ENCODE data around the gene GULP1.

Gene GULP1

DNA sequence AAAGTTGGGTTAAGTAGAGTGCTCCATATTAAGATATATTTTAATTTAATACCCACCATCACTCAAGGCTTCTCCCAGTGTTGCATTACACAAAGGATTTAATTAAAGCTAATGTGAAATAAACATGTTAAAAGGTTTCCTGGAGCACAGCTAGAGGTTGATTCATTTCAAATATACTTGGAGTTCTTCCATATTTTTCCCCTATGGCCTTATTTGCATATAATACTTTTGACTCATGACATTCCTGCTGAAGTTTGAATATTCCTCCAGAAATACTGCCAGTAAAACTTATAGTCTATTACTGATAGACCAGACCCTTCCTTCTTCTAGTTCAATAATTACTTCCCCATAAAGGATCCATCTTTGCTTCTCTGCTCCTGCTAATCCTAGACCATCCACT, 227.5 kb downstream of the GULP1 start:
- TF ChIP-seq USF1 (IDR thresholded peaks at IDR 0.05) (no peak), MAX (IDR thresholded peaks at IDR 0.05) (no peak), EP300 (IDR thresholded peaks at IDR 0.05; ENCODE audit: borderline replicate concordance) (no peak), CEBPB (IDR thresholded peaks at IDR 0.05) (no peak), RAD21 (IDR thresholded peaks at IDR 0.05; ENCODE audit: low read depth) (no peak), EGR1 (IDR thresholded peaks at IDR 0.05) (no peak), TCF12 (IDR thresholded peaks at IDR 0.05; ENCODE audit: low read depth) (no peak), TAF1 (IDR thresholded peaks at IDR 0.05; ENCODE audit: low read depth) (no peak), TEAD4 (IDR thresholded peaks at IDR 0.05) (no peak), FOXM1 (IDR thresholded peaks at IDR 0.05; ENCODE audit: borderline replicate concordance, low read depth) (no peak), CREB1 (IDR thresholded peaks at IDR 0.05; ENCODE audit: low read depth) (no peak), NFIC (IDR thresholded peaks at IDR 0.05) (no peak), YY1 (IDR thresholded peaks at IDR 0.05; ENCODE audit: low read depth) (no peak), ZBTB7A (IDR thresholded peaks at IDR 0.05; ENCODE audit: low read depth) (no peak)
- TF ChIP-seq, protein P1, sequence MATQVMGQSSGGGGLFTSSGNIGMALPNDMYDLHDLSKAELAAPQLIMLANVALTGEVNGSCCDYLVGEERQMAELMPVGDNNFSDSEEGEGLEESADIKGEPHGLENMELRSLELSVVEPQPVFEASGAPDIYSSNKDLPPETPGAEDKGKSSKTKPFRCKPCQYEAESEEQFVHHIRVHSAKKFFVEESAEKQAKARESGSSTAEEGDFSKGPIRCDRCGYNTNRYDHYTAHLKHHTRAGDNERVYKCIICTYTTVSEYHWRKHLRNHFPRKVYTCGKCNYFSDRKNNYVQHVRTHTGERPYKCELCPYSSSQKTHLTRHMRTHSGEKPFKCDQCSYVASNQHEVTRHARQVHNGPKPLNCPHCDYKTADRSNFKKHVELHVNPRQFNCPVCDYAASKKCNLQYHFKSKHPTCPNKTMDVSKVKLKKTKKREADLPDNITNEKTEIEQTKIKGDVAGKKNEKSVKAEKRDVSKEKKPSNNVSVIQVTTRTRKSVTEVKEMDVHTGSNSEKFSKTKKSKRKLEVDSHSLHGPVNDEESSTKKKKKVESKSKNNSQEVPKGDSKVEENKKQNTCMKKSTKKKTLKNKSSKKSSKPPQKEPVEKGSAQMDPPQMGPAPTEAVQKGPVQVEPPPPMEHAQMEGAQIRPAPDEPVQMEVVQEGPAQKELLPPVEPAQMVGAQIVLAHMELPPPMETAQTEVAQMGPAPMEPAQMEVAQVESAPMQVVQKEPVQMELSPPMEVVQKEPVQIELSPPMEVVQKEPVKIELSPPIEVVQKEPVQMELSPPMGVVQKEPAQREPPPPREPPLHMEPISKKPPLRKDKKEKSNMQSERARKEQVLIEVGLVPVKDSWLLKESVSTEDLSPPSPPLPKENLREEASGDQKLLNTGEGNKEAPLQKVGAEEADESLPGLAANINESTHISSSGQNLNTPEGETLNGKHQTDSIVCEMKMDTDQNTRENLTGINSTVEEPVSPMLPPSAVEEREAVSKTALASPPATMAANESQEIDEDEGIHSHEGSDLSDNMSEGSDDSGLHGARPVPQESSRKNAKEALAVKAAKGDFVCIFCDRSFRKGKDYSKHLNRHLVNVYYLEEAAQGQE (IDR thresholded peaks at IDR 0.05; ENCODE audit: low read depth), result no peak

DNA sequence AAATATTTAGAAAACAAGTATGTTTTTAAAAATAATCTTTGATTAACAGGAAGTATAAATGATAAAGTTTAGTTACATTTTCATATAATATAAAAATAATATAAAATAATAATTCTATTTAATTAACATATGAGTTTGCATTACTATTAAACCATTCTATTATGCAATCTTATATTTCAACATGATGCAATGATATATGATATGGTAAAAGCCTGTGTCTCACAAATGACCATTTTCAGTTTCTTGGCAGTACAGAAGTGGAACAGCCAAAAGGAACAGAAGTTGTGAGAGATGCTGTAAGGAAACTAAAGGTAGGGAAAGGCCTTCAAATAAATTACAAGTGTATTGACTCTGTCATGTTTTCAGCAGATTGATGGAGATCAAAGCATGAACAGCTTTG, 230.8 kb downstream of the GULP1 start:
- TF ChIP-seq EGR1 (IDR thresholded peaks at IDR 0.05) (no peak), USF1 (IDR thresholded peaks at IDR 0.05) (no peak), NFIC (IDR thresholded peaks at IDR 0.05) (no peak), ZBTB7A (IDR thresholded peaks at IDR 0.05; ENCODE audit: low read depth) (no peak), MAX (IDR thresholded peaks at IDR 0.05) (no peak)
- TF ChIP-seq, protein P1 (IDR thresholded peaks at IDR 0.05; ENCODE audit: low read depth), result no peak

DNA sequence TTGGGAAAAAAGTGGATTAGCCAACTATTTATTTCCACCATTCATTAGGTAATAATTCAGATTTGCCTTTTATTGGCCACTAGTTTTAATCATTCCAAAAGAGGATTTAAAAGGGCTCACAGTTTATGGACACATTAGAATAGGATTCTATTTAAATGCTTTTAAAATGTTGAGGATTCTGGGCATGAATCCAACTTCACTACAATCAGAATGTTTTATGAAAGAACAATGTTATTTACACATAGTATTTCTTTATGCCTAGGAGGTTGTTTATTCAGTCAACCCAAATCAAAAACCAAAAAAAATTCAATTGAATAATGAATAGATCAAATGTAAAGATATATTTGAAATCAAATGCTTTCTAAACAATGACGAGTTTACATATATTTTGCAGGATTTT, 232.2 kb downstream of the GULP1 start:
- TF ChIP-seq TCF12 (IDR thresholded peaks at IDR 0.05; ENCODE audit: low read depth) (no peak), NFIC (IDR thresholded peaks at IDR 0.05) (no peak), YY1 (IDR thresholded peaks at IDR 0.05; ENCODE audit: low read depth) (no peak), EP300 (IDR thresholded peaks at IDR 0.05; ENCODE audit: borderline replicate concordance) (no peak)

GRCh38 chr2:188524519-188525113, 232.9 kb downstream of the GULP1 start:
- TF ChIP-seq EP300 (IDR thresholded peaks at IDR 0.05; ENCODE audit: borderline replicate concordance) (no peak), RAD21 (IDR thresholded peaks at IDR 0.05; ENCODE audit: low read depth) (peak; percentile 79)

DNA sequence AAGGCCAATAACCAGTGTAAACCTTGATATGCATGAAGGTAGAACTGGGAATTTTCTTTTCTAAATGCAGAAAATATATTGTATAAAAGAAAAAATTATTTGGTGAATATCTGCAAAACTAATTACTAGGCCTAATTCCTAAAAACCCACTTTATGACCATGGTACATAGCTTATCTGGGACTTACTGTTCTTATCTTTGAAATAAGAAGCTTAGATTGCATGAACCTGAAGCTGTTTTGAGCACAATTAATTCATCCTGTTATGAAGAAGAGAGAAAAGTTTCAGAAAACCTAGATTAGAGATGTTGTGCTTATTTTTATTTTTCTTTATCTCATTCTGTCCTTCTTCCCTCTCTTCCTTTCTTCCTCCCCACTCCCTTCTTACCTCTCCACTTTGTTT, 235.0 kb downstream of the GULP1 start:
- no peak for TF ChIP-seq CREB1 (IDR thresholded peaks at IDR 0.05; ENCODE audit: low read depth)
- no peak for TF ChIP-seq RAD21 (IDR thresholded peaks at IDR 0.05; ENCODE audit: low read depth)
- TF ChIP-seq EP300 (IDR thresholded peaks at IDR 0.05; ENCODE audit: borderline replicate concordance), result no peak
- TF ChIP-seq YY1 (IDR thresholded peaks at IDR 0.05; ENCODE audit: low read depth), result no peak
- TF ChIP-seq EGR1 (IDR thresholded peaks at IDR 0.05), result no peak
- TF ChIP-seq ZBTB7A (IDR thresholded peaks at IDR 0.05; ENCODE audit: low read depth), result no peak
- no peak for TF ChIP-seq TEAD4 (IDR thresholded peaks at IDR 0.05)
- no peak for TF ChIP-seq CEBPB (IDR thresholded peaks at IDR 0.05)
- TF ChIP-seq TCF12 (IDR thresholded peaks at IDR 0.05; ENCODE audit: low read depth), result no peak
- TF ChIP-seq FOXM1 (IDR thresholded peaks at IDR 0.05; ENCODE audit: borderline replicate concordance, low read depth), result no peak
- TF ChIP-seq USF1 (IDR thresholded peaks at IDR 0.05), result no peak
- TF ChIP-seq TAF1 (IDR thresholded peaks at IDR 0.05; ENCODE audit: low read depth), result no peak
- no peak for TF ChIP-seq NFIC (IDR thresholded peaks at IDR 0.05)
- TF ChIP-seq, protein P1 (IDR thresholded peaks at IDR 0.05; ENCODE audit: low read depth), result no peak
- no peak for TF ChIP-seq MAX (IDR thresholded peaks at IDR 0.05)

Data from Ishikawa (cell line).